Spleen (tissue), 7 donors: ENCODE measurements around the gene EYA2.

Source experiments
- CTCF ChIP-seq, 11 experiments: fragments of 200-600 bp in 7 of 11; fragments of 450-650 bp in 4 of 11; sonication (generic) in 4 of 11; IDR thresholded peaks in 8 of 11; conservative IDR thresholded peaks in 3 of 11; 1 replicate in 7 of 11; 2 replicates in 4 of 11; pipeline versions ENCODE4 v1.4.0 to v1.8.0; 2016 to 2021; ENCODE audit warnings: antibody characterized with exemption in 11 of 11, inconsistent platforms in 4 of 11, mild to moderate bottlenecking in 1 of 11
- POLR2AphosphoS5 ChIP-seq, 3 donors: sonication (generic); formaldehyde crosslinking; IDR thresholded peaks; one replicate each; pipeline ENCODE4 v1.5.1; 2017; ENCODE audit warnings: antibody characterized with exemption in 3 of 3
- donor health status: DM: no; HTN: no; CAD: no; lungs with moderate emphysema.
- donor health status: DM: no; HTN: no; CAD: no.
- donor health status: DM: no; HTN: no; CAD: no.

GRCh38 chr20:47205577-47206123, 311.0 kb downstream of the EYA2 start:
- peak; percentile 45 to 98 (median 63) for TF ChIP-seq CTCF (IDR thresholded peaks at IDR 0.05 in 8 of 11, conservative IDR thresholded peaks at IDR 0.05 in 3 of 11)
- TF ChIP-seq POLR2AphosphoS5 (IDR thresholded peaks at IDR 0.05) = peak in 2 of 3 donors; percentile 31 to 51
